T-helper 9 cell (primary cell): ENCODE data around the gene TNS3.

ENCODE experiments used
- DNase-seq: peaks from one replicate; pipeline ENCODE4 v3.0.0-alpha.2; 2020

TNS3 gene

DNA sequence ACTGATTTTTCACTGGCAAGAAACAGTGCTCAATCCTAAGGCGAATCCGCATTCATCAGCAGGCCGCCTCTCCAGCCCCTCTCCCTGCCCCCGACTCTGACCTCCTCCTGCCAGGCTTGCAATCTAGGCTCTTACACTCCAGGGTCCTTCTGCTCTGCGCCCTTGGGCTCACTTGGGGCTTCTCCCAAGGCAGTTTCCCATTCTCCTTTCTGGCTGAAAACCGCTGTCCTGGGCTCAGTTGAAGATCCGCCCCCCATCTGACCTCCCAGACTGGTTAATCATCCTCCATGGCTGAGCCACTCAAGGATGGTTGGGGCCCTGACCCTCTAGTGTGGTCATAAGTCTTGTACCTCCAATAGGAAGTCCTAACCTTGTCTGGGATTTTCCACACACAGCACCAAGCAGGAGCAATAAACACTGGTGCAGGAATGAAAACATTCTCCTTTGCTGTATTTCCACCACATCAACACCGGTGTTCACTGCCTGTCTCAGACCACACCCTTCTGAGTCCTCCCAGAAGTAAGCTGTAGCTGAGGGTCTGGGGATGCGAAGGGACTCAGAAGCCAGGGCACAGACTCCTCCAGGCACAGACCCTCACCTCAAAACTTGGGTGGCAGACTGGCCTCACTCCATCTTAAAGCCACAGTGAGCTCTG is 42.4 kb downstream of the TNS3 start:
- no peak for DNase-seq

DNA sequence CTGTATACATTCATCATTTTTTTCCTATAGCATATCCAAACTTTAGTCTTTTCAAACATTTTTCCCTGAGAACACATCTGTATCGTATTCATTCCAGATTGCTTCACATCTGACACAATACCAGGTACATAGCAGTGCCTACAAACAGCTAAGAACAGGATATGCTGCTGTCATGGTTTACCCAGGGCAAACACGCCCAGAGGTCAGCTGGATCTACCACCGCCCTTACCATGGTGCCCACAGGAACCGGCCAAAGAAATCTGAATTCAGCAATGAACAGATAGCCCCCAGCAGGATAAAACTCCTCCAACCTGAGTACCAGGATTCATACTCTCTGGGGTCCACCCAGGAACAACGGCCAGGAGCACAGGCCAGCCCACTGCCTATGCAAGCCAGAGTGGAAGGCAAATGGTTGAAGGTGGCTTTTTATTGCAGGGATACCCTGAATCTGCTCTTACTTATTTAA is 43.0 kb downstream of the TNS3 start:
- no peak for DNase-seq

DNA sequence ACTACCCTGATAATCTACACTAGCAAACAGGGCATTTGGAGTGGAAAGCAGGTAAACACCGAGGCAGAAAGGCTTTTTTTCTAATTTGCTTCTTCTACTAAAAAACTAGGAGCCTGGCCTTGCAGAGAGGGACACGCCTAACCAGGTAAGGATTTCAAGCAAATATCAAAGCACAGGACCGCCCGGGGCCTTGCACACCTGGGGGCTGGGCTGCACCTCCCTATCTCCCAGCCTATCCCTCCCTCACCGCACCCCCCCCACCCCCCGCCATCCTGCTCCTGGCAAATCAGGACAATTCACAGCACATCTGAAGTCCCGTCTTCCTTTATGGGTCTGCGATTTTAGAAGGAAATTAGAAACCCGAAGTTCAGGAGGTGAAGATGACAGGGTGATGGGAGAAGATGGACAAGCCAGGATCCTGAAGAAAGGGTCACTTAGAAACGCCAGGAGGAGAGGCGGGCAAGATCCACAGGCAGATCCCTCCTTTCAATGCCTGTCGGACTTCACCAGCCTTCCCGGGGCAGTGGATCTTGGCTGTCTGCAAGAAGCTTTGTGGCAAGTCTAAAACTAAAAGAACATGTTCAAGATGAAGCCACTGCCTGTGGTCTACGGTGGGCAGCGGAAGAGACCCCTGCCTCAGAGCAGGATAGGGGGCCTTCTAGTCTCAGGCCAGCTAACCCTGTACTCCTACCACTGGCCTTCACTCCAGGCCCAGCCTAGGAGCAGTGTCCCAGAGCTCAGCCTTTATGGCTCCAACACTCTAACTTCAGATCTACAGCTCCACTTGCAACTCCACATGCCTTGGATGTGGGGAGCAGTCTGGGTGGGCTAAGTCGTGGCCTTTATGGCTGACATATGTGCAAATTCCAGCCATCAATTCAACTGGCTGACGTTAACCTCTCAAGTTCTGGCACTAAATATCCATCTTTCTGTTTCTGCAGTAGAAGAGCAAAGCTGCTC is 43.9 kb downstream of the TNS3 start:
- DNase-seq, result no peak

DNA sequence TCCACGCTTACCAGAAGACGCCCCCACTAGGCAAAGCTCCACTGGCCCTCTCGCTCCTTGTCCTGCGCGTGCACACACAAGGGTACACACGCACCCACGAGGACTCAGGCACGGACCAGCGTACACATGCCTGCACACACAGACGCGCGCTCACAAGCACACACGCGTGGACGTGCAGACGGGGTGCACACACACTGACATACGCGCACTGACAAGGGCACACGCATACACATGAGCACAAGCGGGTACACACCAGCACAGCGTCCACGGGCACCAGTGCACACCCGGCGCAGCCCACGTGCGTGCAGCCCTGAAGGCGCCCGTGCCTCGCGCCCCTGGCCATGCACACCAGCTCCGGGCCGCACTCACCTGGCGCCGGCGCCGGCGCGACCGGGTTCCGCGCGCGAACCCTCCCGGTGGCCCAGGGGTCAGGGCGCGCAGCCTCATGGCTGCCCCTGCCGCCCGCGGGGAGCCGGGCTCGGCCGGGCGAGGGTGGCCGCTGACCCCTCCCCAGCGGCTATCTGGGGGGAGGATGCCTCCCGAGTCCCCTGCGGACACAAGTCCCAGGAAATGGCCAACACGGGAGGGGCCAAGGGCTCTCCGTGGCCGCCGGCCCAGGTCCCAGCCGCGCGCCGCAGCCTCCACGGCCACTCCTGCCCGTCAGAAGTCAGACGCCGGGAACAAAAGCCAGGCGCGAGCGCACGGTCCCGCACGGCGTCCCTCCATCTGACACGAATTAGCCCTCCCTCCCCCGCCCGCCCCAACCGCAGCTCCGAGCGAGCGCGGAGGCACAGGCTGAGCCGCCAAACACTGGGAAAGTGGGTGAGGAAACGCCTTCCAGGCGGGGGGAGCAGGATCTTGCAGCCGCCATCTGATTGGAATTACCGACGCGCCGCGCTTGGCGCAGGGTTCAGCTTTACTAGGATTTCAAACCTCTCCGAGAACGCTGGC is 45.0 kb downstream of the TNS3 start:
- DNase-seq, result no peak

DNA sequence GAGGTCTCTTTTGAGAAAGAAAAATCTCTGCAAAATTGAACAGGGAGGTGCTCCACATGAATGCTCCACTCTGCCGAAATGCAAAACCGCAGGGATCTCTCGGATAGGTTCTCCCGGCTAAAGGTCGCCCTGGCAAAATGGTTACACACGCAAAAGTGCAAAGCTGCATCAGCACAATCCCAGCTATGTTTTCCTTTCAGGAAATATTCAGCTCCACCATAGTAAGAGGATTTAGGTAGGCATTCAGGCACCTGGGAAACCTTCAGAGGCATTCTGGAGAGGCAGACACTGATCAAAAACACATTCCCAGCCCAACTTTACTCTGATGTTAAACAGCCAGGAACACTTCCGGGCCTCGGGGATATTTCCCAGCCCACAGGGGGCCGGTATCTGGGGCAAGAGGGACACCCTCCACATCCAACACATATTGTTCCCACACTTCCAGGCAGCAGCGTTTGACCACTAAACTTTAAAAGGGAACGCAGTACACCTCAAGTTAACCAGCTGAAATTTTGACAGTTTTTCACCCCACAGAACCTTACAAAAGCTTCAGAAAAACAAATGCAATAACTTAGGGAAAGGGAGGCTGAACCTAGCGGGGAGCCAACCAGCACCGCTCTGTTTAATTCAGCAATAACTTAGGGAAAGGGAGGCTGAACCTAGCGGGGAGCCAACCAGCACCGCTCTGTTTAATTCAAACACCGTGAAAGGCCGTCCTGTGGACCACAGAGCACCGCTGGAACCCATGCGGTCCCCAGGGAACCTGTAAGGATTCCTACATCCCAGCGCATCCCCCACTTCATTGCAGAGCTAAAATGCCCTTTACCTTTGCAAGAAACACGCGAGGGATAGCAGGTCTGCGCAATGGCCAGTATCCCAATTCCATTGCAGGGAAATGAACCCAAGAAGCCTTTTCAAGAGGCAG is 45.9 kb downstream of the TNS3 start:
- DNase-seq, result no peak

DNA sequence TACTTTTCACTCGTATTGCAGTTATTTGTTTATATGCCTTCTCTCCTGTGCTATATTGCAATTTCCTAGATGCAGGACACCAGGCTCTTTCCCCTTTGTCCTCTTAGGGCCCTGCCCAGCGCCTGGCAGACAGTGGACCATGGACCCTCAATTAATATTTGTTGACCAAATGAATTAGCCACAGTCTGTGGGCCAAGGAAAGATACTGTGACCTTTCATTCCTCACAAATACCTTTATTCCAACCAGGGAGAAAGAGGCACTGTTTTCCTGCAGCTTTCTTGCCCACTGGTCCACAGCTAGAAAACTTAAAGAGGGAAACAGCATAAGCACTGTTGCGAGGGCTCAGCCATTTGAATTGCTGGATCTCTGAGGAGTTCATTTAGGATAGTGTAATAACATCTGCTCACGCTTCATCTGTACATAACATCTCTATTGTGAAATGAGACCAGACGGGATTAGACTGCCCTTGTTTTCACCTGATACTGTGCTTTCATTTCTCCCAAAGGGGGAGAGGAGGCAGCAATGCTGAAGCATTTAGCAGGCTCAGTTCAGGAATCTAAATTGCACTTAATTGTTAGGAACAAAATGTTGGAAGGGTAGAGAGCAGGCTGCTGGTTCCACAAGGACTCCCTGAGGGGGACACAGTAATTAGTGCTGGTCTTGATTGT is 46.7 kb downstream of the TNS3 start:
- DNase-seq, result no peak

DNA sequence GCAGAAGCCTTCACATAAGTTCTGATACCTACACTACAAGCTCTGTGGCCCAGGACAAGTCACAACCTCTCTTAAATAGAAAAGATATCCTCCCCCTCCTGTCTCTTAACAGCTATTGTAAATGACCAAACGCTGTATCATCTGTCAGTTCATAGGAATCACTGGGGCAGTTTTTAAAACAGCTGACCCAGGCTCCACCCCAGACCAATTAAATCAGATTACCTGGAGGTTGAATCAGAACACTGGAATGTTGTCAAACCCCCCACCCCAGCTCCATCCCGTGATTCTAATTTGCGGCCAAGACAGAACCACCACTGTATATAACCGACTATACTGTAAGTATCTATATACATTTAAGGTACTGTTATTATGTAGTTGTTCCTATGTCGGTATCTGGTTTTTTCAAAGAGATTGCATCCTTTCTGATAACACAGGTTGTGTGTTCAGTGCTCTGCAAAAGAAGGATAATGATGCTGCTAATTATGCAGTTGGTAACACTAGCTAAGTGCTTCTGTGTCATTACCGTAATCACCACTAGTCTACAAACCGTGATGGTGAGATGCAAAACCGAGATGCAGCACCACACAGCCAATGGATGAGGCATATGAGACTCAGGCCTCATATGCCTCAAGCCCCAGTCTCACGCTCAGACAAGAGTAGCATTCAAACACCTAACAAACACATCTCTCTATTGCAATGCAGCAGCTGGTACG is 47.4 kb downstream of the TNS3 start:
- no peak for DNase-seq

DNA sequence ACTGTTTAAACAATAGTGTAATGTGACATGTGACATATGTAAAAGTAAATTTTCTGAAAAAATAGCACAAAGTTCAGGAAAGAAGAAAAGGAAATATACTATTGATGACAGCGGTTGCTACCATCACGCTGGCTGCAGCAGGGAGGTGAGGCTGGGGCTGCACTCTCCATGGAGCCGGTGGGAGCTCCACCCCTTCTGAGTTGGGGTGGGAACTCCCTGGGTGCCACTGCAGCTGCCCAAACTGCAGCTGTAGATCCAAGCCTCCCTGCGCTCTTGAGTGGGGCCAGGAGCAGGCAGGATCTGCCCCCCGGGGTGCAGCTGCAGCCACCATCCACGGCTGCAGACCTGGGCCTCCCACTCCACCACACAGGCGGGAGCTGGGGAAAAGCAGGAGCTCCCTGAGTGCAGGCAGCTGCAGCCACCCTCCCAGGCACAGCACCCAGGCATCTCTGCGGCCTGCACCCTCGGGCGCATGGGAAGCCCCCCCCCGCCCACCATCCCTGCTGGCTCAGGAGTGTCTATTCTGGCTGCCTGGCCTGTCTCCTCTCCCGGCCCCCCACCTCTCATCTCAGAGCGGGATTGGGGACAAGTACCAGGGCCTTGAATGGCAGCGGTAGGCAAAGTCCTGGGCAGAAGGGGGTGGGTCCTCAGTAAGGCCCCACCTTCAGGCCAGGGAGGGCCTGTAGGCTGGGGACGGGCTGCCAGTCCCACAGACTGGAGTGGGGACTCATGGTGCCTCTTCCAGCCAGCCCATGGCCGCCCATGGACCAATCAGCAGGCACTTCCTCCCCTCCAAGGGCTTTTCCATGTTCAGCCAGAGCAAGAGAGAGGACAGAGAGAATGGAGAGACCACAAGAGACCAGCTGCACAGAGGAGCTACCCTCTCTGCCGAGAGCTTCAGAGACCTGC is 50.1 kb downstream of the TNS3 start:
- DNase-seq, result no peak

DNA sequence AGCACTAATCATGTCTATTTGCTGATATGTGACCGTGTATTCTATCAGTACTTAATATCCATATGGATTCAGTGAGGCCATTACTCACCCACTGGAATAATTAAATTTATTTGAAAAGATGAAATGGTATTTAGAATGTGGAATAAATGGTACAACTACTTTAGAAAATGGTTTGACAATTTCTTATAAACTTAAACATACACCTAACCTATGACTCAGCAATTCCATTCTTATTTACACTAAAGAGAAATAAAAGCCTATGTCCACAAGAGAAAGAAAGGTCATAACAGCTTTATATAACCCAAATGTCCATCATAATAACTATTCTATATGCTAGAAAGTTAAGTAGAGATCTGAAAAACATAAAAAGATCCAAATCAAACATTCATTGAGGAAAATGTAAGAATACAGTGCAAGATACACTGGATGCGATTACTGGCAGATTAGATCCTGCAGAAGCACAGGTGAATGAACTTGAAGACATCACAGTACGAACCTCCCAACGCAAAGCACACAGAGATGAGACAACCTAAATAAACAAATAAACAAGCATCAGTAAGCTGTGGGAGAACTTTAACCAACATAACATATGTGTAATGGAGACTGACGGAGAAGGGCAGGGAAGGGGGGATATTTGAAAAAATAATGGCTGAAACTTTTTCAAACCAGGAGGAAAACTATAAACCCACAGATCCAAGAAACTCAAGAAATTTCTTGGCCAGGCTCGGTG is 51.9 kb downstream of the TNS3 start:
- no peak for DNase-seq

DNA sequence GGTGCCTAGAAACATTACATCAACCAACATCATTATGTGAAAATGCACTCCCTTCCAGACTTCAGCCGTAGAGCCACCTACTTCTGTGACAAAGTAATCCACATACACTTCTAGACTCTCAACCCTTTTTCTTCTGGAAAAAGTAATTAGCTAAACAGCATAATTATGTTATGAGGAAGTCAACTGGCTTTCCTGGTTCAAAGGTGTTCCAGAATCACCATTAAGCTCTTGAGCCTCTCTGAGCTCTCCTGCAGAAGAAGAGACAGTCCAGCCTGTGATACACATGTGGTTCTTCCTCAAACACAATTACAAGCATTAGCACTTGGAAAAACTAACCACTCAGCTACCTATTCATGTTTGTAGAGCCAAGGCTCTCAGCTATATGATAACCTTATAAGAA is 52.5 kb downstream of the TNS3 start:
- no peak for DNase-seq

DNA sequence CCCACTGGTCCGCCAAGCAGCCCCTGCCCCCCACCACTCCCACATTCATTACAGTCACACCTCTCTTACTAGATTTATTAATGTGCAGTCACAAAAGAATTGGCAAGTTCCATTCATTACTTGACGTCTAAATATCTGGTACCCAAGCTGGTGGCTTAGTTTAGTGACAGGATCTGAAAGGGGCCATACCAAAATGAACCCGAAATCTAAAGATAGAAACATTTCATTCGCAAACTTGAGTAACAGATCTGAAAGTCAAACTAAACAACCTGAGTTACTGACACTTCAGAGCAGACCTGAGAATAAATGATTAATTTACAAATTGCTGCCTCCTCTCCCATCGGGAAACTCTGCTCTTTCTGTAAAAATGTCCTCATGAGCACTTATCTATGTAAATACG is 53.4 kb downstream of the TNS3 start:
- DNase-seq, result no peak

DNA sequence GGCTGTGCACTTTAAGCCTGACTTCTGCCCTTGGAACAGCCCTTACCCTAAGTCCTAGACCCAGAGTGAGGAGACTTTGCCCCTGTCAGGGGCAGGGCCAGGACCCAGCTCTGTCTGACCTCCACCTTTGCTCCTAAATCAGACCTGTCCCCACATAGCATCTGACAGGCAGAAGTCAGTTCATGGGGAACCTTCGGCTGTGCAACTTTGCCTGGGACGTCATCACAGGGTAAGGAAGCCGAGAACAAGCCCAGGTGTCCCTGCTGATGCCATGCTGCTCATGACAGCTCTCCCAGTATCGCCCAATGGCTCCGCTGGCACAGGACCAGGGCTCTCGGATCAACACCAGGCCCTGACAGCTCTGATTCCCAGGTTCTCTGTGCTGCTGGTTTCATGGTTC is 55.4 kb downstream of the TNS3 start:
- no peak for DNase-seq

DNA sequence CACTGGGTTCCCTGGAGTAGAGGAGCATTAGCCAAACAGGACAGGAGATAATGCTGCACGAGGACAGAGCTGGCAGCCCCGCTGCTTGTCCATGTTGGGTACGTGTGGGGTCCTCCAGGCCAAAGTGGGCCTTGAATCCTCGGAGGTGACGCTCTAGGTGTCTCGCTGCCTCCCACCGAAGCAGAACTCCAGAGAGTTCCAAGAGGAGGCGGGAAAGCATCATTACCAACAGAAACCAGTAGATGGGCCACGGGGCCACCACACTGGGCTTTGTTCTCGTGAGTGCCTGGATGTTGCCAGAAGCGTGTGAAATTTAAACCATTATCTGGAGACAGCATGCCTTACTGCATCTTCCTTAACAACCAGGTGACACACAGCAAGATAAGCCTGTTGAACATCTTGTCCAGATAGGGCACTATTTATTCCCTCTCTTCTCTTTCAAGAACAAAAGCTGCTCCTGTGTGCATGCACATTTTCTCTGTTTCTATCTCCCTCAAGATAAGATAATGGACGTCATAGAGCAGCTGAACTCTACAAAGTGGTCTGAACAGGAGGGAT is 56.8 kb downstream of the TNS3 start:
- DNase-seq, result no peak

DNA sequence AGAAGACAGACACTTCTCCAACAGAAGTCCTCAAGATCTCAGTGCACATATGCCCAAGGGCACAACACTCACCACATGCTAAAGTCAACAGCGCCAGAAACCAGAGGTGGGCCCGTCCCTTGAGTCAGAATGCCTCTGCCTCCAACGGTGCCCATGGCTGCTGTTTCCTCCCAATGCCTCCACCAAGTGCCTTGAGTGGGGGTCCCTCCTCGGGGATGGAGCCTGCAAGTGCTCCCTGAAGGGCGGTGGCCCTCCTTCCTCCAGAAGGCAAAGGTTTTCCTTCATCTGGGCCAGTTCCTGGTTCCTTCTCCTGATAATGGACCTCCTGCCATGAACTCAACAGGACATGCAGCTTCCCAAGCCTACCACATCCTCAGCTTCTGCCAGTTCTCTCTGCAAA is 58.5 kb downstream of the TNS3 start:
- no peak for DNase-seq

DNA sequence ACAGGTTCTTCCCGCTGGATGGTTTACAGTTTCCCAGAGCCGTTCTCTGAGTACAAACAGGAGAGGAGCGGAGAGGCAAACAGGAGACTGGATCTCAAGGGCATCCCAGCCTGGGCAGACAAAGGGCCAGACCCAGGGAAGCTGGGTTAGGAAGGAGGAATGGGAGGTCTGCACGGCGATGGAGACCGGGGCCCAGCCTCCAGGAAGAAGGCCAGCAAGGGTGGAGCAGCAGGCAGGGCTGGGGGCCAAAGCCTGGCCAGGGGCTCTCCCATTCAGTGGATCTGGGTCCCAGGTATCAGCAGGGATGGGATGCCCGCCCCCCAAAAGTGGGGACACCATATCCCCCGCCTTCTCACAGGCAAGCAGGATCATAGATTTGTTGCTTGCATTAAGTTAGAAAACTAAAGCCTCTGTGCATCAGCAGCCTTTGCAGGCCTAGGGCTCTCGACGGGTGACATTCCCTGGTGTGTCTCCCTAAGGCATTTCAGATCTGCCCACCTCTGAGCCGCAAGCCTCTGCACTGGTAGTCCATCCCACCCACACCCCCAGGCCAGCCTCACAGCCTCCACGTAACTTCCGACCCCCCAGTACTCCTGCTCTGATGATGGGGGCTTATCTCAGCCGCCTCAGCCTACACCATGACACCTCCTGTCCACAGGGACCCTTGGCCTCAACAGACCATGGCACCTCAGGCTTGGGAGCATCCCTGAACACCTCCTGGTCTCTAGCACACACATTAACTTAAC is 59.9 kb downstream of the TNS3 start:
- no peak for DNase-seq

DNA sequence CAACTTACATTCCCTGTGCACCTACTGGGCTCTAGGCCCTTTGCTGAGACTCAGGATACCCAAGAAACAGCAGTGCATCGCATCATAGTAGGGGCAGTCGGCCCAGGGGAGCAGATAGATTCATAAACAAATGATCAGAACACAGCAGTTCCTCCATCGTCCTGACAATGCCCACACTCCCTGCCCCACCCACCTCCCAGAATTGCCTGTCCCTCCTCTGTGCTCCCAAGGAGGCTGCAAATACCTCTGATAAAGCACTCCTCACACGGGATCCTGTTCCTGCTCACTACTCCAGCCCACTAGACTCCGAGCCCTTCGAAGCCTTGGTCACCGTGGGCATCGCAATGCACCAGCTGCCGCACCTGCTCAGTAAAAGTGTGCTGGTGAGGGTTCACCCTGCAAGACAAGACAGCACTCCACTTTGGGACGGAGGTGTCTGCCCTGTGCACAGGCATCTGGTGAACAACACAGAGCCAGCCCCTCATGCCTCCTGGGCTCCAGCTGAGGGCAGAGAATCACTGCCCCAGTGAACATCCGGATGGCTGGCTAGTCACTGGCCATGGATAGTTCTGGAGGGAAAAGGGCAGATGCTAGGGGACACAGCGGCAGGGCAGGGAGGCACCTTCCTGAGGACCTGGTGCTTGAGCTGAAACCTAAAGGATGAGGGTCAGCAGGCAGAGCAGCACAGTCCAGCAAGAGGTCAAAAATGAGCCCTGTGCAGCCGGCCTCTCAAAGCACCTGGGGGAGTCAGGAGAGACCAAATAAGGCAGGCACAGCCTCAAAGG is 60.7 kb downstream of the TNS3 start:
- no peak for DNase-seq

DNA sequence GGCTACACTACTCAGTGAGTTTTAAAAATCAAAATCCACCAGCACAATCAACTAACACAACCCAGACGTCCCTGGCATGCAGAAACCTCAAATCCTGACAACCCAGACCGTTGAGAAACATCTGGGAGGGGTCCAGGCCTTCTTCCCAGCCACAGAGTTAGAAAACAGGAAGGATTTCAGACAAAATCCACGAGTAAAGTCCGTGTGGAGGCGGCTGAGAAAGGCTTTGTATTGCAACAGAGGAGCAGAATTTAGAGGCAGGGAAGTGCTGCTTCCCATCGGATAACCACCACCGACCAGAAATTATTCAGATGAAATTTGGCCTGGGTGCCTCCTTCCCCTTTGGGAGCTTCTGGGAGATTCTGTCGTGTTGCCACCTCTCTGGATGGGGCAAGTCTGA is 61.5 kb downstream of the TNS3 start:
- no peak for DNase-seq
